GM15510 (cell line): ENCODE measurements around the gene C5.

Source experiments
- POLR2A ChIP-seq: IDR thresholded peaks from 3 replicates; pipeline ENCODE4 v1.6.1; 2011; ENCODE audit warnings: borderline replicate concordance; ENCODE audit not compliant: insufficient read length; ENCODE audit errors: extremely low read depth

The C5 gene

GRCh38 chr9:120970244-120970643 is 79.8 kb downstream of the C5 start:
- TF ChIP-seq POLR2A: no peak

GRCh38 chr9:120966013-120966369 is 84.1 kb downstream of the C5 start:
- no peak for TF ChIP-seq POLR2A

GRCh38 chr9:120965344-120966012 is 84.6 kb downstream of the C5 start:
- TF ChIP-seq POLR2A: no peak

- no peak for TF ChIP-seq POLR2A
Observed at GRCh38 chr9:120961936-120962335, 88.1 kb downstream of the C5 start.

GRCh38 chr9:120960001-120960400 is 90.1 kb downstream of the C5 start:
- no peak for TF ChIP-seq POLR2A

GRCh38 chr9:120956862-120957261 is 93.2 kb downstream of the C5 start:
- no peak for TF ChIP-seq POLR2A

GRCh38 chr9:120951960-120952618 is 98.0 kb downstream of the C5 start:
- no peak for TF ChIP-seq POLR2A

GRCh38 chr9:120950421-120951388 is 99.4 kb downstream of the C5 start:
- no peak for TF ChIP-seq POLR2A

GRCh38 chr9:120949290-120949689 is 100.8 kb downstream of the C5 start:
- TF ChIP-seq POLR2A: no peak

- TF ChIP-seq POLR2A: no peak
Observed at GRCh38 chr9:120948824-120949223, 101.3 kb downstream of the C5 start.

- TF ChIP-seq POLR2A: no peak
Observed at GRCh38 chr9:120947222-120947621, 102.9 kb downstream of the C5 start.

- no peak for TF ChIP-seq POLR2A
Observed at GRCh38 chr9:120946259-120946658, 103.8 kb downstream of the C5 start.

- TF ChIP-seq POLR2A: no peak
Observed at GRCh38 chr9:120944948-120945347, 105.1 kb downstream of the C5 start.

GRCh38 chr9:120944434-120944843 is 105.6 kb downstream of the C5 start:
- TF ChIP-seq POLR2A: no peak

- TF ChIP-seq POLR2A: no peak
Observed at GRCh38 chr9:120942186-120943001, 107.7 kb downstream of the C5 start.

GRCh38 chr9:120941046-120941770 is 108.9 kb downstream of the C5 start:
- no peak for TF ChIP-seq POLR2A
